GM12878 (cell line): Measurements from ENCODE around the gene SLC45A1. TPM values are rescaled to one million over a fixed set of nuclear protein-coding genes. Genes with fewer than 3 reads are reported as not detected.

Experiments used
- ATAC-seq: fragments of 200-7000 bp; cut with Tn5 transposase; 3 replicates; pipeline ENCODE4 v1.9.1; 2020; ENCODE audit warnings: mild to moderate bottlenecking, moderate library complexity
- BruUV-seq: library from RNA; stranded (reverse); fragments of 400-500 nt; replicated peaks from 2 replicates; lab custom pipeline; 2021; lab: Mats Ljungman, UMichigan
- CTCF ChIA-PET: fragments of 300-600 bp; sonication (Branson Sonifier 250); formaldehyde crosslinking; extraction: SDS; loops from one replicate; lab custom pipeline; 2021; ENCODE audit warnings: inconsistent platforms; lab: Yijun Ruan, JAX
- POLR2A ChIA-PET: fragments of 350-600 bp; formaldehyde crosslinking; extraction: SDS; loops from one replicate; lab custom pipeline; 2021; ENCODE audit warnings: inconsistent platforms; lab: Charles Lee
- RAD21 ChIA-PET: fragments of 300-600 bp; sonication (Branson Sonifier 250); formaldehyde crosslinking; loops from one replicate; lab custom pipeline; 2023; ENCODE audit warnings: antibody characterized with exemption; ENCODE audit not compliant: unreplicated experiment; lab: Charles Lee
- SMC1A ChIA-PET: fragments of 300-600 bp; sonication (Branson Sonifier 250); formaldehyde crosslinking; loops from one replicate; lab custom pipeline; 2023; ENCODE audit not compliant: unreplicated experiment, uncharacterized antibody; lab: Charles Lee
- DNase-seq: peaks from one replicate; pipeline ENCODE4 v3.0.0-alpha.2; 2011; ENCODE audit warnings: low read depth, low spot score
- FAIRE-seq: peaks from 3 replicates; lab custom pipeline; 2011; peaks lifted over from hg19 to GRCh38; lab: Jason Lieb, UNC
- H2AFZ ChIP-seq: 2 replicates; pipeline ENCODE4 v1.6.0; 2011; ENCODE audit warnings: low read depth, low read length, control low read depth; ENCODE audit not compliant: control insufficient read depth
- H3K27ac ChIP-seq: 2 replicates; pipeline ENCODE4 v1.5.1; 2011; ENCODE audit warnings: control low read depth; ENCODE audit not compliant: control insufficient read depth, insufficient read depth
- H3K27me3 ChIP-seq, 2 experiments: replicated peaks in 1 of 2; 2 replicates each; pipeline versions ENCODE4 v1.6.0 to v1.6.1; 2011; ENCODE audit warnings: low read length in 1 of 2; ENCODE audit not compliant: control insufficient read depth in 2 of 2, insufficient read depth in 2 of 2
- H3K36me3 ChIP-seq, 2 experiments: 2 replicates each; pipeline ENCODE4 v1.5.1; 2011; ENCODE audit warnings: low read length in 1 of 2; ENCODE audit not compliant: control insufficient read depth in 2 of 2, insufficient read depth in 2 of 2
- H3K4me1 ChIP-seq: 2 replicates; pipeline ENCODE4 v1.6.1; 2011; ENCODE audit warnings: mild to moderate bottlenecking, low read length, moderate library complexity, mixed read lengths; ENCODE audit not compliant: control insufficient read depth, insufficient read depth
- H3K4me2 ChIP-seq: 2 replicates; pipeline ENCODE4 v1.6.0; 2011; ENCODE audit warnings: control low read depth; ENCODE audit not compliant: control insufficient read depth, insufficient read depth
- H3K4me3 ChIP-seq: fragments of 200-600 bp; sonication (generic); 2 replicates; pipeline ENCODE4 v1.5.1; 2016
- H3K79me2 ChIP-seq: 2 replicates; pipeline ENCODE4 v1.6.0; 2011; ENCODE audit warnings: low read length; ENCODE audit not compliant: control insufficient read depth, insufficient read depth
- H3K9ac ChIP-seq: 2 replicates; pipeline ENCODE4 v1.8.0; 2011; ENCODE audit warnings: low read length, control low read depth, mixed read lengths; ENCODE audit not compliant: control insufficient read depth, insufficient read depth
- H3K9me3 ChIP-seq: replicated peaks from 3 replicates; pipeline ENCODE4 v1.5.1; 2011; ENCODE audit warnings: mild to moderate bottlenecking, low read length; ENCODE audit not compliant: control insufficient read depth, insufficient read depth
- H4K20me1 ChIP-seq: 2 replicates; pipeline ENCODE4 v1.6.0; 2011; ENCODE audit not compliant: control insufficient read depth, insufficient read depth
- ATF2 ChIP-seq: IDR thresholded peaks from 2 replicates; pipeline ENCODE4 v1.6.1; 2012; ENCODE audit warnings: low read length, inconsistent platforms
- ATF7 ChIP-seq: fragments of 450-650 bp; IDR thresholded peaks from 2 replicates; pipeline ENCODE4 v1.6.1; 2016; ENCODE audit warnings: low read depth, mild to moderate bottlenecking
- E2F8 ChIP-seq: fragments of 450-650 bp; IDR thresholded peaks from 2 replicates; pipeline ENCODE4 v1.6.1; 2018; ENCODE audit warnings: mild to moderate bottlenecking, low read depth, moderate library complexity; ENCODE audit not compliant: partially characterized antibody
- EED ChIP-seq: sonication (generic); IDR thresholded peaks from 2 replicates; pipeline ENCODE4 v1.6.1; 2016; ENCODE audit warnings: antibody characterized with exemption, low read depth
- EP300 ChIP-seq, 2 experiments: fragments of 150-350 bp in 1 of 2; IDR thresholded peaks; 2 replicates each; pipeline ENCODE4 v1.6.1; 2011 to 2012; ENCODE audit warnings: low read depth in 2 of 2, low read length in 2 of 2, borderline replicate concordance in 1 of 2, improper control_type of control experiment in 1 of 2, inconsistent platforms in 1 of 2; ENCODE audit not compliant: control insufficient read depth in 1 of 2
- HCFC1 ChIP-seq: fragments of 150-350 bp; IDR thresholded peaks from 2 replicates; pipeline ENCODE4 v1.6.1; 2014; ENCODE audit warnings: low read length
- IKZF1 ChIP-seq: fragments of 450-650 bp; conservative IDR thresholded peaks from 2 replicates; pipeline ENCODE4 v1.6.1; 2017; ENCODE audit warnings: antibody characterized with exemption, mild to moderate bottlenecking
- POLR2A ChIP-seq: IDR thresholded peaks from 2 replicates; pipeline ENCODE4 v1.6.1; 2011; ENCODE audit warnings: low read depth, mild to moderate bottlenecking, low read length
- POLR2AphosphoS5 ChIP-seq: IDR thresholded peaks from 2 replicates; pipeline ENCODE4 v1.6.1; 2011; ENCODE audit warnings: mild to moderate bottlenecking, low read length, inconsistent platforms
- ZSCAN29 ChIP-seq: fragments of 450-650 bp; IDR thresholded peaks from 2 replicates; pipeline ENCODE4 v1.6.1; 2017; ENCODE audit warnings: mild to moderate bottlenecking, moderate library complexity
- ZZZ3 ChIP-seq: IDR thresholded peaks from 2 replicates; pipeline ENCODE4 v1.6.1; 2011; ENCODE audit warnings: low read depth; ENCODE audit not compliant: control insufficient read depth, insufficient read length
- WGBS: methylation state at CpG from one replicate; pipeline ENCODE4 v1.1.6; 2016; ENCODE audit warnings: low lambda C conversion rate; ENCODE audit not compliant: insufficient replicate concordance, insufficient coverage; ENCODE audit errors: missing lambda C conversion rate; 5-methylcytosine and 5-hydroxymethylcytosine counted together
- in situ Hi-C: fragments of 300-500 bp; cut with MboI; formaldehyde crosslinking; loops from 9 replicates; pipeline ENCODE4 v1.14.3; 2018; ENCODE audit warnings: mixed read lengths
- intact Hi-C: fragments of 100-400 bp; cut with micrococcal nuclease; formaldehyde crosslinking; loops from one replicate; pipeline ENCODE4 v1.14.2; 2022; ENCODE audit not compliant: unreplicated experiment
- polyA plus RNA-seq, 11 experiments: library from polyadenylated mRNA; depleted of rRNA in 4 of 11; unstranded in 6 of 11; stranded (reverse) in 5 of 11; fragments of >200 nt; fragmentation: Nextera tagmentation in 4 of 11; fragmentation: Illumina TruSeq in 1 of 11; extraction: Ambion mirVana in 4 of 11; extraction: Trizol in 1 of 11; gene quantifications; 1 replicate in 1 of 11; 2 replicates in 10 of 11; pipeline versions ENCODE4 v1.2.1 to v1.2.3, GENCODE V29; 2011 to 2016; ENCODE audit warnings: inconsistent platforms in 2 of 11, missing spikeins in 2 of 11, low read depth in 1 of 11
- total RNA-seq, 4 experiments: library from RNA; depleted of rRNA in 3 of 4; stranded (reverse); fragments of >200 nt in 3 of 4; fragmentation: Illumina TruSeq in 1 of 4; extraction: Trizol in 1 of 4; gene quantifications; 2 replicates each; pipeline versions ENCODE4 v1.2.1 to v1.2.3, GENCODE V29; 2013 to 2021

SLC45A1 gene
- total and polyA plus RNA-seq, 10 of the 15 experiments (the other 5 are each of a cell fraction or from before 2014, with no cell fraction given), result 0.07 to 0.23 (median 0.13) TPM; not detected in 6

GRCh38 chr1:8349961-8350360, 32.0 kb downstream of the SLC45A1 start:
- no peak for ATAC-seq
- BruUV-seq, result no TSS peak
- Histone ChIP-seq H3K79me2 (no peaks in the 10 kb centered on the region), H3K9ac (no peak overlapping the region), H3K36me3 (peaks cover 1 to 7% of the 10 kb centered on the region in 2 experiments; a peak in 3 of 4 replicates), H3K4me3 (no peak overlapping the region), H3K4me1 (no peaks in the 10 kb centered on the region), H2AFZ (no peak overlapping the region), H4K20me1 (no peaks in the 10 kb centered on the region), H3K4me2 (no peak overlapping the region), H3K27ac (no peak overlapping the region), H3K27me3 (no peaks in the 10 kb centered on the region), H3K9me3 (no peaks in the 10 kb centered on the region)
- SMC1A ChIA-PET, result interaction anchor here (0.8 to 3.9 kb wide), 3 partner anchors 319 to 335 kb away, joined by 3 to 16 read pairs (median 3); no protein-coding TSS in a partner anchor
- no peak for DNase-seq
- TF ChIP-seq POLR2A (0 out of 2 replicates have a peak, but pooled peaks have one; percentile 3), HCFC1 (no peak)
- RAD21 ChIA-PET, result interaction anchor here (0.6 to 3.1 kb wide), 6 partner anchors 10 to 376 kb away, joined by 3 to 20 read pairs (median 3); no protein-coding TSS in a partner anchor
- CTCF ChIA-PET, result interaction anchor here (0.6 to 3.6 kb wide), 8 partner anchors 18 to 377 kb away, joined by 3 to 76 read pairs (median 10); no protein-coding TSS in a partner anchor
- WGBS, result 91% methylated on average over 14 of the region's 14 CpGs
- FAIRE-seq, result no peak
- POLR2A ChIA-PET, result no interaction called here
- intact Hi-C loops (loop anchor here (1.0 to 10.0 kb wide), 3 partner anchors 335 to 685 kb away; no protein-coding TSS in a partner anchor), in situ Hi-C loops (loop anchor here (10.0 kb wide), 1 partner anchor 335 kb away; no protein-coding TSS in a partner anchor)

- H3K27ac ChIP-seq, result no peak overlapping the region
- H3K9me3 ChIP-seq, result no peaks in the 10 kb centered on the region
- no peak for ATAC-seq
- no peak overlapping the region for H3K4me3 ChIP-seq
- CTCF ChIA-PET, result interaction anchor here (0.9 to 3.6 kb wide), 9 partner anchors 36 to 509 kb away, joined by 3 to 76 read pairs (median 9); no protein-coding TSS in a partner anchor
- in situ Hi-C loops (no loop called here), intact Hi-C loops (no loop called here)
- no peak for DNase-seq
- H4K20me1 ChIP-seq, result no peaks in the 10 kb centered on the region
- H3K36me3 ChIP-seq, result peaks cover 8 to 15% of the 10 kb centered on the region in 2 experiments
- H3K79me2 ChIP-seq, result no peaks in the 10 kb centered on the region
- H3K27me3 ChIP-seq, result no peaks in the 10 kb centered on the region
- H3K4me2 ChIP-seq, result no peak overlapping the region
- H3K4me1 ChIP-seq, result no peaks in the 10 kb centered on the region
- FAIRE-seq, result no peak
- no TSS peak for BruUV-seq
- POLR2A ChIA-PET, result no interaction called here
- no peak overlapping the region for H3K9ac ChIP-seq
- WGBS, result 79% methylated on average over 24 of the region's 24 CpGs
- H2AFZ ChIP-seq, result no peak overlapping the region
- RAD21 ChIA-PET, result interaction anchor here (0.6 to 3.1 kb wide), 6 partner anchors 11 to 376 kb away, joined by 3 to 20 read pairs (median 4); no protein-coding TSS in a partner anchor
- SMC1A ChIA-PET, result interaction anchor here (1.2 to 3.9 kb wide), 2 partner anchors 36 to 336 kb away, joined by 3 to 16 read pairs; no protein-coding TSS in a partner anchor
- peak; percentile 18; the same call in 1 of the 2 replicates for TF ChIP-seq POLR2A
- TF ChIP-seq ATF7, result no peak
- no peak for TF ChIP-seq IKZF1
- no peak for TF ChIP-seq EED
- TF ChIP-seq E2F8, result no peak
- no peak for TF ChIP-seq ZZZ3
- TF ChIP-seq POLR2AphosphoS5, result peak; percentile 49; the same call in 1 of the 2 replicates
- TF ChIP-seq EP300 (IDR thresholded peaks at IDR 0.05; ENCODE audit: borderline replicate concordance in 1 of 2, control insufficient read depth in 1 of 2, low read depth in 2 of 2, low read length in 2 of 2), result no peak
- no peak for TF ChIP-seq ZSCAN29
- no peak for TF ChIP-seq ATF2
Measured at GRCh38 chr1:8350914-8351684, 33.2 kb downstream of the SLC45A1 start.
